Caco-2 (cell line): Measurements from ENCODE around the gene MFNG. TPM values are rescaled to one million over a fixed set of nuclear protein-coding genes. Genes with fewer than 3 reads are reported as not detected.

Experiments used
- BruUV-seq: library from RNA; stranded (reverse); fragments of 400-500 nt; replicated peaks from 2 replicates; lab custom pipeline; 2021; lab: Mats Ljungman, UMichigan
- CTCF ChIA-PET: fragments of 300-600 bp; sonication (Branson Sonifier 250); formaldehyde crosslinking; loops from one replicate; lab custom pipeline; 2022; ENCODE audit warnings: antibody characterized with exemption; lab: Charles Lee
- POLR2A ChIA-PET: fragments of 300-600 bp; sonication (Branson Sonifier 250); formaldehyde crosslinking; loops from one replicate; lab custom pipeline; 2022; ENCODE audit warnings: antibody characterized with exemption; lab: Charles Lee
- DNase-seq, 2 experiments: peaks; one replicate each; pipeline versions ENCODE4 v3.0.0 to v3.0.0-alpha.2; 2020 to 2022
- H3K27me3 ChIP-seq: replicated peaks from 2 replicates; pipeline ENCODE4 v1.6.0; 2011; ENCODE audit warnings: low read length; ENCODE audit not compliant: control insufficient read depth, insufficient read depth
- H3K36me3 ChIP-seq: 2 replicates; pipeline ENCODE4 v1.5.1; 2011; ENCODE audit warnings: low read length; ENCODE audit not compliant: control insufficient read depth, insufficient read depth
- H3K4me1 ChIP-seq: fragments of 250-450 bp; sonication (Bioruptor Pico); 2 replicates; pipeline ENCODE4 v1.5.1; 2020; ENCODE audit warnings: mild to moderate bottlenecking
- H3K4me3 ChIP-seq: 2 replicates; pipeline ENCODE4 v1.5.1; 2011; ENCODE audit warnings: low read depth, mild to moderate bottlenecking, control low read depth, low read length
- H3K9me3 ChIP-seq: fragments of 250-450 bp; sonication (Bioruptor Pico); 2 replicates; pipeline ENCODE4 v1.5.1; 2020; ENCODE audit warnings: mild to moderate bottlenecking, moderate library complexity
- H3K27ac Mint-ChIP-seq: one replicate; pipeline ENCODE4 v1.8.0; 2022; ENCODE audit warnings: mixed read lengths; ENCODE audit not compliant: unreplicated experiment
- H3K27me3 Mint-ChIP-seq: one replicate; pipeline ENCODE4 v1.8.0; 2022; ENCODE audit warnings: mixed read lengths; ENCODE audit not compliant: insufficient read depth, unreplicated experiment
- H3K36me3 Mint-ChIP-seq: one replicate; pipeline ENCODE4 v1.8.0; 2022; ENCODE audit warnings: mild to moderate bottlenecking, mixed read lengths; ENCODE audit not compliant: insufficient read depth, unreplicated experiment
- H3K4me1 Mint-ChIP-seq: one replicate; pipeline ENCODE4 v1.8.0; 2022; ENCODE audit warnings: low read depth, mixed read lengths; ENCODE audit not compliant: unreplicated experiment
- H3K4me3 Mint-ChIP-seq: one replicate; pipeline ENCODE4 v1.8.0; 2022; ENCODE audit warnings: mild to moderate bottlenecking, moderate library complexity, mixed read lengths; ENCODE audit not compliant: unreplicated experiment
- H3K9me3 Mint-ChIP-seq: one replicate; pipeline ENCODE4 v1.8.0; 2022; ENCODE audit warnings: mixed read lengths; ENCODE audit not compliant: unreplicated experiment
- intact Hi-C: fragments of 100-400 bp; cut with micrococcal nuclease; formaldehyde crosslinking; loops from one replicate; pipeline ENCODE4 v1.10.0; 2022; ENCODE audit not compliant: unreplicated experiment
- total RNA-seq: library from RNA; stranded (reverse); gene quantifications from 2 replicates; pipeline ENCODE4 v1.2.3, GENCODE V29; 2022
- TF ChIP-seq, protein P1 (sequence below), 2 experiments: fragments of 200-600 bp in 1 of 2; IDR thresholded peaks; 1 replicate in 1 of 2; 2 replicates in 1 of 2; pipeline versions ENCODE4 v1.5.1 to v1.8.0; 2011 to 2022; ENCODE audit warnings: antibody characterized with exemption in 1 of 2, control low read depth in 1 of 2, inconsistent platforms in 1 of 2, low read depth in 1 of 2, low read length in 1 of 2, mild to moderate bottlenecking in 1 of 2, moderate library complexity in 1 of 2; ENCODE audit not compliant: insufficient read depth in 1 of 2, severe bottlenecking in 1 of 2, unreplicated experiment in 1 of 2

Gene MFNG
- total RNA-seq, 1 experiment from 2014 or later, result 3.6 TPM

DNA sequence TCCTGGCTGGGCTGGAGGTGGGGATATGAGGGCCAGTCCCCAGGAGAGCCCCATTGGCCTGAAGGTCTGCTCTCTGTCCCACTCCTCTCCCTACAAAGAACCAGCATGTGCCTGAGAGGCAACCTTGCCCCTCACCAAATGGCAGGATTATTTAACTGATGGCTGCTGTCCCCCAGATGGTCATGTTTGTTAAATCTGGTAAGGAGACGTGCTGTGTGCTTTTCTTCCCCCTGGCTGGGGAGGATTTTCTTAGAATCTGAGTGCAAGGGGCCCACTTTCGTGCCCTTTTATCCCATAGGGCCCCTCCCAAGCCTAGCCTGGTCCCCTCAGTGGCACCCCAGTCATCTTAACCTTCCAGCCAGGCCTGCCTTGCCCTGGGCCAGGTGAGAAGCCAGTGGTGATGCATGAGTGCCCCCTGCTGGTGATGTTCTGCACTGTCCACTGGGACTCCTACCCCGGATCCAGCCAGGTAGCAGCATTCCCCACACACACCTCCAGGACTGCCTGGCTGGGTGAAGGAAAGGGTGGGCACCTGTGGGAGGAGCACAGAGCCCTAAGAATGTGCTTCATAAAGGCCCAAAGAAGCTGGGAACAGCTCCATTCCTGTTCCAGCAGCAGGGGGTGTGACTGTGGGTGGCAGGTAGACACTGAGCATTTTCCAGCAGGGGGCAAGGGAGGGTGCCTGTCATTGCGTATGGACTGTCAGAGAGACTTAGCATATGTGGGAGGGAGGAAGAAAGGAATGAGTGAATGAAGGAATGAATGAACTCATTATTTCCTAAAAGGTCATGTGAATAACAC is 28.9 kb downstream of the MFNG start:
- no peak overlapping the region for H3K4me3 ChIP-seq
- Mint-ChIP-seq H3K4me1 (peaks cover 40% of the 10 kb centered on the region), H3K4me3 (no peak overlapping the region), H3K27ac (peak overlapping the region; percentile 94), H3K9me3 (no peaks in the 10 kb centered on the region), H3K27me3 (no peaks in the 10 kb centered on the region), H3K36me3 (peaks cover 13% of the 10 kb centered on the region)
- H3K4me1 ChIP-seq, result peaks cover 35% of the 10 kb centered on the region
- ChIA-PET CTCF (interaction anchor here (0.6 to 5.2 kb wide), 5 partner anchors 15 to 181 kb away, joined by 3 to 49 read pairs (median 5); no protein-coding TSS in a partner anchor), POLR2A (no interaction called here)
- DNase-seq, result peak; percentile 84 to 92
- no TSS peak for BruUV-seq
- H3K9me3 ChIP-seq, result no peaks in the 10 kb centered on the region
- H3K36me3 ChIP-seq, result no peaks in the 10 kb centered on the region
- intact Hi-C loops, result loop anchor here (1.0 to 10.0 kb wide), 6 partner anchors 25 to 382 kb away; no protein-coding TSS in a partner anchor
- TF ChIP-seq, protein P1, sequence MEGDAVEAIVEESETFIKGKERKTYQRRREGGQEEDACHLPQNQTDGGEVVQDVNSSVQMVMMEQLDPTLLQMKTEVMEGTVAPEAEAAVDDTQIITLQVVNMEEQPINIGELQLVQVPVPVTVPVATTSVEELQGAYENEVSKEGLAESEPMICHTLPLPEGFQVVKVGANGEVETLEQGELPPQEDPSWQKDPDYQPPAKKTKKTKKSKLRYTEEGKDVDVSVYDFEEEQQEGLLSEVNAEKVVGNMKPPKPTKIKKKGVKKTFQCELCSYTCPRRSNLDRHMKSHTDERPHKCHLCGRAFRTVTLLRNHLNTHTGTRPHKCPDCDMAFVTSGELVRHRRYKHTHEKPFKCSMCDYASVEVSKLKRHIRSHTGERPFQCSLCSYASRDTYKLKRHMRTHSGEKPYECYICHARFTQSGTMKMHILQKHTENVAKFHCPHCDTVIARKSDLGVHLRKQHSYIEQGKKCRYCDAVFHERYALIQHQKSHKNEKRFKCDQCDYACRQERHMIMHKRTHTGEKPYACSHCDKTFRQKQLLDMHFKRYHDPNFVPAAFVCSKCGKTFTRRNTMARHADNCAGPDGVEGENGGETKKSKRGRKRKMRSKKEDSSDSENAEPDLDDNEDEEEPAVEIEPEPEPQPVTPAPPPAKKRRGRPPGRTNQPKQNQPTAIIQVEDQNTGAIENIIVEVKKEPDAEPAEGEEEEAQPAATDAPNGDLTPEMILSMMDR (IDR thresholded peaks at IDR 0.05; ENCODE audit: insufficient read depth in 1 of 2, low read depth in 1 of 2, low read length in 1 of 2, severe bottlenecking in 1 of 2, unreplicated experiment in 1 of 2), result peak; percentile 92 to 98
- H3K27me3 ChIP-seq, result no peaks in the 10 kb centered on the region

DNA sequence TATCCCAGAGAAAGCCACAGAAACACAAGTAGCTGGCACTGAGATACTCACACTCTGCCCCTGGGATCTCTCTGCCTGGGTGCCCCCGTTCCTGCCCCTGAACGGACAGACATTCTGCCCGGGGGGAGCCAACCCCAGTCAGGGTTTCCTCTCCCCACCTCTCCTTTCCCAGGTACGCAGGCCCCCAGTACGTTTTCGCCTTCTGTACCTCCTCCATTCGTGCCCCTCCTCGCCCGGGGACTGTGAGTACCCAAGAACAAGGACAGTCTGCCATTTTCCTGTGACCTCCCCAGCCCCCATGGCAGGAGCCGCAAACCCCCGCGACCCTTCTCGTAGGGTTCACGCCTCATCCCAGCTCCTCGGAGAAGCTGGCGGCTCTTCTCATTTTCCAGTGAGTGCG is 29.8 kb downstream of the MFNG start:
- H3K4me1 Mint-ChIP-seq, result peaks cover 40% of the 10 kb centered on the region
- DNase-seq, result no peak
- no peak overlapping the region for H3K4me3 Mint-ChIP-seq
- TF ChIP-seq, protein P1 (IDR thresholded peaks at IDR 0.05; ENCODE audit: insufficient read depth in 1 of 2, low read depth in 1 of 2, low read length in 1 of 2, severe bottlenecking in 1 of 2, unreplicated experiment in 1 of 2), result no peak
- H3K36me3 Mint-ChIP-seq, result peaks cover 13% of the 10 kb centered on the region
- no peaks in the 10 kb centered on the region for H3K9me3 ChIP-seq
- intact Hi-C loops, result loop anchor here (5.0 to 10.0 kb wide), 3 partner anchors 189 to 382 kb away; no protein-coding TSS in a partner anchor
- H3K4me1 ChIP-seq, result peaks cover 39% of the 10 kb centered on the region
- H3K27me3 Mint-ChIP-seq, result no peaks in the 10 kb centered on the region
- peak overlapping the region; percentile 94 for H3K27ac Mint-ChIP-seq
- H3K9me3 Mint-ChIP-seq, result no peaks in the 10 kb centered on the region
- CTCF ChIA-PET, result interaction anchor here (1.2 to 5.2 kb wide), 6 partner anchors 15 to 196 kb away, joined by 3 to 49 read pairs (median 5); no protein-coding TSS in a partner anchor
- no TSS peak for BruUV-seq
- H3K36me3 ChIP-seq, result no peaks in the 10 kb centered on the region
- POLR2A ChIA-PET, result interaction anchor here (0.6 kb wide), 1 partner anchor 130 kb away, joined by 3 read pairs; no protein-coding TSS in a partner anchor
- no peaks in the 10 kb centered on the region for H3K27me3 ChIP-seq
- no peak overlapping the region for H3K4me3 ChIP-seq

DNA sequence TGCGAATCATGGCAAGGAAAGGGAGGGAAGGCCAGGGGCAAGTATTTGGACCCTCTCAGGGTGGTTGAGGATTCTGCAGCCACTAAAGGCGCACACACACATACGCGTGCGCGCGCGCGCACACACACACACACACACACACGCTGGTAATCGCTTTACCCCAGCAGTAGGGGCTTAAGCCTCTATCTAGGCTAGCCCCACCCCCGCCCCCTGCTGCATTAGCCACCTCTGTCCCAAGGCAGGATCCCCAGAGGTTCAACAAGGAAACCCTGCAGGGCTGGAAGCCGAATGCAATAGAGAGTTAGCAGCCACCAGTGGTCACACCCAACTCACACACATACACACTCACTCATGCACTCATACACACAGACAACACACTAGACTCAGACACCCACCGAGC is 30.3 kb downstream of the MFNG start:
- Mint-ChIP-seq H3K27me3 (no peaks in the 10 kb centered on the region), H3K36me3 (peaks cover 13% of the 10 kb centered on the region), H3K4me1 (peaks cover 40% of the 10 kb centered on the region), H3K4me3 (no peak overlapping the region), H3K9me3 (no peaks in the 10 kb centered on the region), H3K27ac (peak overlapping the region; percentile 94)
- DNase-seq, result no peak
- TF ChIP-seq, protein P1 (IDR thresholded peaks at IDR 0.05; ENCODE audit: insufficient read depth in 1 of 2, low read depth in 1 of 2, low read length in 1 of 2, severe bottlenecking in 1 of 2, unreplicated experiment in 1 of 2), result no peak
- no peaks in the 10 kb centered on the region for H3K27me3 ChIP-seq
- no peak overlapping the region for H3K4me3 ChIP-seq
- intact Hi-C loops, result loop anchor here (5.0 to 10.0 kb wide), 3 partner anchors 189 to 381 kb away; no protein-coding TSS in a partner anchor
- H3K36me3 ChIP-seq, result no peaks in the 10 kb centered on the region
- no TSS peak for BruUV-seq
- H3K4me1 ChIP-seq, result peaks cover 39% of the 10 kb centered on the region
- POLR2A ChIA-PET, result no interaction called here
- no peaks in the 10 kb centered on the region for H3K9me3 ChIP-seq
- CTCF ChIA-PET, result interaction anchor here (1.2 to 5.2 kb wide), 6 partner anchors 24 to 196 kb away, joined by 3 to 49 read pairs (median 4); no protein-coding TSS in a partner anchor
